Measurements from ENCODE around the gene NANOS2.

NANOS2 gene

DNA sequence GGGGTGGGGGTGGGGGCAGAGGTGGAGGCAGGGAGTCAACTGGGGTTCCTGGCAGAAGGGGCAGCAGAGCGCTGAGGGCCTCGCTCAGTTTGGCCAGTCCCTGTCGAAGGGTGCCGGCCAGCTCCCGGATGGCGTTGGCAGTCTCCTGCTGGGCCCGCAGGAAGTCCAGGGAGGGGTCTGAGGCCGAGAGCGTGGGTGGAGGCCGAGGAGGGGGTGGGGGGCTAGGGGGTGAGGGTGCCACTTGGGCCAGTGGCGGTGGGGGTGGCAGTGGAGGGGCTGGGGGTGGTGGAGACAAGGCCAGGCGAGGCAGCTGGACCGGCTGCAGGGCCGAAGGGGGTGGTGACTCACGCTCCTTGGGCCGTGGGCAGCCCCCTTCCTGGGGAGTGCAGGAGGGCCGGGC is 23.7 kb downstream of the NANOS2 start:
- DNase-seq = no peak

DNA sequence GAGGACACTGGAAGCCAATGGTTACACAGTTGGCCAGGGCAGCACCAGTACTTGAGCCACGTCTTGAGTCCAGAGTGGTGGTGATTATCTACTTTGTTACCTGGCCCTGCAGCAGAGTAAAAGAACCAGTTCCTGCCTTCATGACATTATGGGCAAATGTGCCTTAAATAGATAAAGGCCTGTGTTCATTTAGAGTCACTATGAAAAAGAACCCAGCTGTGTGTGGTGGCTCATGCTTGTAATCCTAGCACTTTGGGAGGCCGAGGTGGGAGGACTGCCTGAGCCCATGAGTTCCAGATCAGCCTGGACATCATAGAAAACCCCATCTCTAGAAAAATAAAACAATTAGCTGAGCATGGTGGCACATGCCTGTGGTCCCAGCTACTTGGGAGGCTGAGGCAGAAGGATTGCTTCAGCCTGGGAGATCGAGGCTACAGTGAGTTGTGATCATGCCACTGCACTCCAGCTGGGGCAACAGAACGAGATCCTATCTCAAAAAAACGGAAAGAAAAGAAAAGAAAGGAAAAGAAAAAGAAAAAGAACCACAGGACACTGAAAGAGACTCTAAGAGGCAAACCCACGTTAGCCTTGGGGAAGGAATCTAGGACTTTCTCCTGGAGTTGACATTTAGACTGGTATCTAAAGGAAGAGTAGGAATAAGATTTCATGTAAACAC is 25.2 kb downstream of the NANOS2 start:
- no peak for DNase-seq

DNA sequence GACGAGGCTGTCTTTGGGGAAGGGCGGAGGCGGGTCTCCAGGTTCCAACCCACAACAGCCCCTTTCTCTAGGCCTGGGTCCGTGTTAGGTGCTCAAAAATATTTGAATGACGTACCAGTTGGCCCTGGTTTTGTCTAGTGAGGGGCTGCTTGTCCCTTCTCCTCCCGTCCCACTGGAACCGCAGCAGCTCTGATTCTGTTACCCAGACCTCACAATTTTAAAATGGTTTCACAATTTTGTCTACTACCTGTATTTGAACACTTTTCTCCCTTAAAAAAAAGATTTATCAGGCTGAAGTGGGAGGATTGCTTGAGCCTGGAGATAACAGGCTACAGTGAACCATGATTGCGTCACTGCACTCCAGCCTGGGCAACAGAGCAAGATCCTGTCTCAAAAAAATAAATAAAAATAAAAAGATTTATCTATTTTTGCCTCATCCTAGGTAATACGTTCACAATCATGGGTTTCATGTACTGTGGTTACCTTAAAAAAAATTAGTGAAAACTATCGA is 27.3 kb downstream of the NANOS2 start:
- DNase-seq = no peak

GRCh38 chr19:45886427-45887199 is 28.0 kb downstream of the NANOS2 start:
- DNase-seq = peak; percentile 92

- DNase-seq = peak; percentile 90
These were observed 28.8 kb downstream of the NANOS2 start, which contains the start of gene IRF2BP1 for GRCh38 chr19:45885556-45886426. IRF2BP1 (minus strand) TSS chr19:45886141; CDS start chr19:45885774, 367 bp downstream.

DNA sequence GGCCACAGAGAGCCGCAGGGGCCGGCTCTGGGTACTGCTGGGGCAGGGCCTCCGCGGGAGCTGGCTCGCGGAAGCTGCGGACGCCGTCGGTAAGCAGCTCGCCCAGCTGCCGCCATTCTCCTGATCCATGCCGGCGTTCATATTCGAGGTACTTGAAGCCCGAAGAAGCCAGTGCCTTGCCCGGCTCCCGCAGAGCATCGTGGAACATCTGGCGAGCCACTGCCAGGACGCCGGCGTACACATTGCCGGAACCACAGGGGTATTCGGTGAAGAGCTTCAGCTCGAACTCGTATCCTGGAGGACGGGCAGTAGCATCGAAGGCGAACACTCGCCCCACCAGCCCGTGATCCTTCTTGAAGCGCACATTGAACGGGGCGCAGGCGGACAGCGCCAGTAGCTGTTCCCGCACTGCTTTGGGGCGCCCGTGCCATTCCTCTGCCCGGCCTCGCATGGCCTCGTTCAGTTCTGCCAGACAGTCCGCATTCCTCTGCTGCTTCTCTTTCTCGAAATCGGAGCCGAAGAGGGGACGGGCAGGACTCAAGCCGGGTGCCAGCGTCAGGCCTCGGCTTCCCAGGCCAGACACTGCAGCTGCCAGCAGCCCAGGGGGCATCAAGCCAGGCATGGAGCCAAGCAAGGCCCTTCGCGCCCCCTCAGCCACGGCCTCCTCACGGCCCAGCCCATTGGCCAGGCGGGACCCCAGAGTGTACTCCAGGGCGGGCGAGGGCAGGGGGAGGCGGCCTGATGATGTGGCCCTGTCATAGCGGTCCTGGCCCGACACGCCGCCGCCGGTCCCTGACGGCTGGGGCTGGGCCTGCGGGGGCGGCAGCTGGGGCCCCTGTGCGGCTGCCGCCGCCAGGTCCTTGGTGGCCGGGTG is 29.7 kb downstream of the NANOS2 start:
- peak; percentile 11 for DNase-seq

DNA sequence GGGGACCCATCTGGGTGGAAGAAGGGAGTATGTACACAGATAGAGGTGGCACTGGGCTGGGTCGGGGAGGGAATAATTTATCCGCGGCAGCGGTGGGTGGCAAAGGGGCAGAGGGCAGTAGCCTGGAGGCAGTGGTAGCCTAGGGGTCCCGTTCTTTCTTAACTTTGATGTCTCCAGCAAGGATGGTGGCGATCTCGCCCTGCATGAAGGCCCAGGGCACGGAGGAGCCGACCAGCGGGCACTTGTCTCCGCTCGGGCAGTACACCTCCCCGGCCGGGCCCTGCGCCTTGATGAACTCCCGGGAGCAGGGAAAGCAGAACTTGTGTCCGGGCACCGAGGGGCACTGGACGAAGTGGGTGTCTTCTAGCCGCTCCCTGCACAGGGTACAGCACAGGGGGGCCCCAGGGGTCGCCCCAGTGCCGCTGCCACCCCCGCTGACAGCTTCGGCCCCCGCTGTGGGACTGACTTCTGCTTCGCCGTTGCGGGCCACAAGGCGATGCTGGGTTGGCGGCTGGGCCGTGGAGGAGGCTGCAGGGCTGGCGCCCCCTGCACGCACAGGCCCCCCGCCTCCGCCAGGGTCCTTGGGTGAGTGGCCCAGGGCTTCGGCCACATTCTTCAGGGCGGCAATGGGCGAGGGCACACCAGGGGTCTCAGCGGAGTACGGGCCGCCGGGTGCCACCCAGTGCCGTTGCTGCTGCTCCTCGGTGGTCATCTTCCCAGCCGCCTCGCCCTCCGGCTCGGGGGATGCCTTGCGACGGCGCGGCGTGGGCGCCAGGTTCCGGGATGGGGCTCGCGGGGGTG is 30.5 kb downstream of the NANOS2 start:
- no peak for DNase-seq

DNA sequence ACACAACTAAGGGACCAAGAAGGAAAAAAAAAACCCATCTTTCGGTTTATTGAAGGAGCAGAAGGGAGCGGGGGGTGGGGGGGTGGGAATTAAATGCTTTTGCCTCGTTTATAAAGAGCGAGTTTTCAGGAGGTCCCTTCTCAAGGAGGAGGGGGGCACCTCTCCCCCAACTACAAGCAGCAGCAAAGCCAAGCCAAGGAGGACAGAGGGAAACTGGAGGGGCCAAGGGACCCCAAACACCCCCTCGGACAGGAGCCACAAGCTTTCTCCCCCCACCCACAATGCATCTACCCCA is 31.0 kb downstream of the NANOS2 start:
- no peak for DNase-seq

DNA sequence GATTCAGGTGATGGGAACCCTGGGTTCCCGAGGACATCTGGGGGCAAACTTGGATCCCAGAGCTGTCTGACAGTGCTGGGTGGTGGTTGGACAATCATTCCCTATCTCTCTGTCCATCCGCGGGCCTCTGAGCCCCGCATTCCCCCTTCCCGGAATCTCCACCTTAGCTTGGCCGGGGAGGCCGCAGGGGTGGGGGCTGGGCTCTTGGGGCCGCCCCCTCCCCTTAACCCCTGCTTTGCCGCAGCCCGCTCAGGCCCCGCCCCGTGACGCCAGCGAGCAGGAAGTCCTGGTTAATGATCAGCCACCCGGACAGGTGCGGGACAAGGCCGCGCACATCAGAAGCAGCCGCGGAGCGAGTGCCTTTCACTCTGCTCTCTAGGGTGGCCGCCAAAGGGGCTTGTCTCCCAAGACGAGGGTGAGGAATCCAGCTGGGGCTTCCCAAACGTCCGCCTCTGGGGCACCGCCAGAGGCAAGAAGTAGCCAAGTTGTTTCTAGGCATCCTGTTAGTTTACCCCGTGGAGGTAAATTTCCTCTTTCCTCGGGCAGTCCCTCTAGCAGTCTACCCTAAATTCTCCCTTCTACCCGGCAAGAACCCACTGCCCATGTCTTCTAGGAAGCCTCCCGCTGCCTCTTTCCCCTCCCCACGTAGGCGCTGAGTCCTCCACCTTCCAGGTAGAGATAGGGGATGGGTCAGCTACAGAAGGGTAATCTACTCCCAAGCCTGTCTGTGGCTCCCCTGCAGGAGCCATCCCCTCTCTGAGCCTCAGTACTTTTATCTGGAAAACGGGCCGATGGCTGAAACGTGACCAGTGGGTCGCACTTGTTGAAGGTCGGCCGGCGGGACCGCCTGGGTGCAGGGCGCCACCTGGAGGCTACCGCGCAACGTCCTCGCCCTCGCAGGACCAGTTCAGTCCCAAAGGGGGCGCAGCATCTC is 31.7 kb downstream of the NANOS2 start:
- peak; percentile 88 for DNase-seq

- DNase-seq = no peak
These were observed 32.6 kb downstream of the NANOS2 start for GRCh38 chr19:45881909-45882528.

- DNase-seq = no peak
These were observed 33.3 kb downstream of the NANOS2 start for GRCh38 chr19:45881082-45881908.

- DNase-seq = no peak
These were observed 34.6 kb downstream of the NANOS2 start for GRCh38 chr19:45879971-45880370.

- no peak for DNase-seq
These were observed 35.5 kb downstream of the NANOS2 start for GRCh38 chr19:45879055-45879454.

DNA sequence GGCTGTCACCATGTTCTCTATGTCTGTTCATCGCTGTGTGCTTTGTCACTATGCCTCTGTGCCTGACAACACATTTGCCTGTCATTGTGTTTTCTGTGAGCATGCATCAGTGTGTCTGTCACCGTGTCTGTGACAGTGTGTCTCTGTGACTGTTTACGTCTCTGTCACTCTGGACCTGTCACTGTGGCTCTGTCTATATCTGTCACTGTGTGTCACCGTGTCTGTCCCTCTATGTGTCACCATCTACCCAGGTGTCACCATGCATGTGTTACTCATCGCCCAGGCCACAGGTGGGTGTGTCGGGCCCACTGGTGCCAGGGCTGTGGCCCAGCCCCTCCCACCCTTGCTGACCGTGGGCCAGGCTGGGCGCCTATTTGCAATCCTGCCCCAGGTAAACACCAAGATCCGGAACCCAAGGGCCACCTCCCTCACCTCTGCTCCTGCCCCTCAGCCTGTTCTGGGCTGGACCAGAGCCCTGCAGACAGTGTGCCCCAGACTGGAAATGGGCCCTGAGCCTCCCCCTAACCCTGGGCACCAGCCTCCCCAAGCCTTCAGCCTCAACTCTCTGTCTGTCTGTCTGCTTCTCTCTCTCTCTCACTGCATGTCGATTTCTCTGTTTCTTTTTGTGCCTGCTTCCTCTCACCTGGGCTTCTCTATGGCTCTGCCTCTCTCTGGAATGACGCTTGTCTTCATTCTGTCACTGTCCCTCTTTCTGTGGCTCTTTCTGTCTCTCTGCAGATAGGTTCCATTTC is 36.4 kb downstream of the NANOS2 start:
- peak; percentile 24 for DNase-seq

GRCh38 chr19:45876411-45877197 is 38.0 kb downstream of the NANOS2 start:
- DNase-seq = peak; percentile 49

DNA sequence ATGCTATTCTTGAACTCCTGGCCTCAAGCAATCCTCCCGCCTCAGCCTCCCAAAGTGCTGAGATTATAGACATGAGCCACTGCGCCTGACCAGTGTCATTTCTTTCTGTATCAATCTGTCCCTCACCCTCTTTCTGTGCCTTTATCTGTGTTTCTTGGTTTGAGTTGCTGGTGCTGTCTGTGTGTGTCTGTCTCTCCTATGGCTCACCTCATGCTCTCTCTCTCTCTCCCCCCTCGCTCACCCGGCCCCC is 38.5 kb downstream of the NANOS2 start:
- DNase-seq = no peak

DNA sequence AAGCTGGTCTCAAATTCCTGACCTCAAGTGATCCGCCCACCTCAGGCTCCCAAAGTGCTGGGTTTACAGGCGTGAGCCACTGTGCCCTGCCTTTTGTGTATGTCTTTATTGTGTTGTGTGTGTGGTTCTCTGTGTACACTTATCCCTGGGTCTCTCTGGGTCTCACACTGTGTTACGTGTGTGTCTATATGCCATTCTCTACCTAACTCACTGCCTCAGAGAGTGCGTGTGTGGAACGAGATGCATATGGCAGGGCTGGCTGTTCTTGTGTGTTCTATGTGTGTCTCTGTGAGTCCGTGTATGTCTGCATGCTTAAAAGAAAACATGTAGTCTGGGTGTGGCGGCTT is 40.0 kb downstream of the NANOS2 start:
- DNase-seq = no peak
